ENCODE measurements around the gene TUBGCP2.

The TUBGCP2 gene

GRCh38 chr10:133263674-133264073, 45.0 kb downstream of the TUBGCP2 start:
- Histone ChIP-seq H2BK5ac (ENCODE audit: low read length) (no peak overlapping the region), H3K4me2 (ENCODE audit: low read length) (no peak overlapping the region), H3K23ac (ENCODE audit: low read length) (no peak overlapping the region), H3K4me3 (ENCODE audit: low read length) (no peak overlapping the region), H3K36me3 (ENCODE audit: control insufficient read depth, insufficient read depth, low read length) (no peaks in the 10 kb centered on the region), H3K4me1 (ENCODE audit: control insufficient read depth, low read depth, low read length) (no peaks in the 10 kb centered on the region), H3K27me3 (ENCODE audit: insufficient read depth, low read length, poor library complexity) (no peaks in the 10 kb centered on the region), H2BK15ac (replicated peaks; ENCODE audit: low read depth) (no peak overlapping the region), H3K27ac (ENCODE audit: low read depth, low read length) (no peak overlapping the region), H2AK5ac (ENCODE audit: low read length) (no peak overlapping the region), H4K8ac (ENCODE audit: low read depth, low read length) (no peak overlapping the region), H4K5ac (ENCODE audit: low read length) (no peak overlapping the region), H3K9ac (ENCODE audit: low read length) (no peak overlapping the region), H3K79me2 (ENCODE audit: control insufficient read depth, insufficient read depth, low read length) (no peaks in the 10 kb centered on the region), H3K4ac (ENCODE audit: low read depth, low read length) (no peak overlapping the region), H3K79me1 (ENCODE audit: low read length) (no peaks in the 10 kb centered on the region), H3K56ac (ENCODE audit: low read length) (no peak overlapping the region), H2BK120ac (ENCODE audit: low read depth, low read length) (no peak overlapping the region), H3K18ac (ENCODE audit: low read length) (no peak overlapping the region)
- DNase-seq, result no peak
- no CpG with 5 or more reads among the region's 10 CpGs for WGBS (ENCODE audit: extremely low coverage, insufficient coverage, low lambda C conversion rate)

DNA sequence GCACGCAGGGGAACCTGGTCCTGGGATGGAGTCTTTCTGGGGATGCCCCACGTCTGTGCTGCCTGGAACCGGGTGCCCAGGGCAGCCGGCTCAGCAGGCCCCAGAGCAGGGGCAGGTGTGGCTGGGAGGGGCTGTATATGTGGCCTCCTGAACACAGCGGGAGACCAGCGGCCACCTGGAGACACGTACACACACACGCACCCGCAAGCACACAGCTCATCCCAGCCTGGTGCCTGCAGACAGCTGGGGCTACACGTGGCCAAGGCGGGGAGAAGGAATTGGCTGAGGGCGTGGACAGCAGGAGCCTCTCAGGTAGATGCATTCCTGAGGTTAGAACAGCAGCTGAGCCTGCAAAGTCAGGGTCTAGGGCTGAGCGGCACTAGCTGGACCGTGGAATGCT, 46.0 kb downstream of the TUBGCP2 start:
- H3K23ac ChIP-seq (ENCODE audit: low read length), result no peak overlapping the region
- no peaks in the 10 kb centered on the region for H3K79me2 ChIP-seq (ENCODE audit: control insufficient read depth, insufficient read depth, low read length)
- no peak for DNase-seq
- H4K8ac ChIP-seq (ENCODE audit: low read depth, low read length), result no peak overlapping the region
- no peak overlapping the region for H2AK5ac ChIP-seq (ENCODE audit: low read length)
- H3K27me3 ChIP-seq (ENCODE audit: insufficient read depth, low read length, poor library complexity), result no peaks in the 10 kb centered on the region
- no peak overlapping the region for H3K56ac ChIP-seq (ENCODE audit: low read length)
- H4K5ac ChIP-seq (ENCODE audit: low read length), result no peak overlapping the region
- no peaks in the 10 kb centered on the region for H3K36me3 ChIP-seq (ENCODE audit: control insufficient read depth, insufficient read depth, low read length)
- no peaks in the 10 kb centered on the region for H3K4me1 ChIP-seq (ENCODE audit: control insufficient read depth, low read depth, low read length)
- H3K4me2 ChIP-seq (ENCODE audit: low read length), result no peak overlapping the region
- no peak overlapping the region for H3K4ac ChIP-seq (ENCODE audit: low read depth, low read length)
- no peak overlapping the region for H2BK120ac ChIP-seq (ENCODE audit: low read depth, low read length)
- H3K4me3 ChIP-seq (ENCODE audit: low read length), result no peak overlapping the region
- no peak overlapping the region for H3K27ac ChIP-seq (ENCODE audit: low read depth, low read length)
- no CpG with 5 or more reads among the region's 14 CpGs for WGBS (ENCODE audit: extremely low coverage, insufficient coverage, low lambda C conversion rate)
- no peaks in the 10 kb centered on the region for H3K79me1 ChIP-seq (ENCODE audit: low read length)
- no peak overlapping the region for H2BK5ac ChIP-seq (ENCODE audit: low read length)
- no peak overlapping the region for H3K9ac ChIP-seq (ENCODE audit: low read length)
- no peak overlapping the region for H2BK15ac ChIP-seq (replicated peaks; ENCODE audit: low read depth)
- no peak overlapping the region for H3K18ac ChIP-seq (ENCODE audit: low read length)

DNA sequence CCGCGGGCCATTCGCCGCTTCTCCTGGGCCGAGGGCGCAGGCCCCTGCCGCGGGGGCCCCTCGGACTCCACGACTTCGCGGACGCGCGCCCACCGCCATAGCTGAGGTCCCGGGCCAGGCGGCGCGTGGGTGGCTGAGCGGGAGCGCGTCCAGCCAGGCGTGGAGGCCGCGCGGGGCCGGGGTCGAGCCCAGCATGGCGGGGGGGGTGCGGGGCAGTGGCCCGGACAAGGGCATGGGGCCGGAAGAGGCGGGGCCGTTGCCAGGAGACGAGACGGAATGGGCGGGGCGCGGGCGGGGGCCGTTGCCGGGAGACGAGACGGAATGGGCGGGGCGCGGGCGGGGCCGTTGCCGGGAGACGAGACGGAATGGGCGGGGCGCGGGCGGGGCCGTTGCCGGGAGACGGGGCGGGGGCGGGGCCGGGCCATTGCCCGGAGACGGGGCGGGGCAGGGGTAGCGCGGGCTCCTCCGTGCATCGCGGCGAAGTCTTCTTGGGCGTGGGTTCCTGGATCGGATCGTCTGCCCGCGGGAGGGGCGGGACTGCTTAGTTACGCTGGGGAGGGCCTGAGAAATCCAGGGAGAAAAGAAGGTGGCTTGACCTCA, 46.8 kb downstream of the TUBGCP2 start:
- Histone ChIP-seq H3K4me3 (ENCODE audit: low read length) (peak overlapping the region; percentile 28), H3K27ac (ENCODE audit: low read depth, low read length) (no peak overlapping the region), H3K4me2 (ENCODE audit: low read length) (peak overlapping the region; percentile 40), H3K79me2 (ENCODE audit: control insufficient read depth, insufficient read depth, low read length) (no peaks in the 10 kb centered on the region), H2BK5ac (ENCODE audit: low read length) (no peak overlapping the region), H3K18ac (ENCODE audit: low read length) (peak overlapping the region; percentile 93), H3K9ac (ENCODE audit: low read length) (peak overlapping the region; percentile 71), H4K5ac (ENCODE audit: low read length) (no peak overlapping the region), H3K27me3 (ENCODE audit: insufficient read depth, low read length, poor library complexity) (no peaks in the 10 kb centered on the region), H3K36me3 (ENCODE audit: control insufficient read depth, insufficient read depth, low read length) (no peaks in the 10 kb centered on the region), H2BK15ac (replicated peaks; ENCODE audit: low read depth) (no peak overlapping the region), H3K56ac (ENCODE audit: low read length) (peak overlapping the region; percentile 84), H4K8ac (ENCODE audit: low read depth, low read length) (no peak overlapping the region), H2BK120ac (ENCODE audit: low read depth, low read length) (no peak overlapping the region), H2AK5ac (ENCODE audit: low read length) (no peak overlapping the region), H3K79me1 (ENCODE audit: low read length) (no peaks in the 10 kb centered on the region), H3K23ac (ENCODE audit: low read length) (no peak overlapping the region), H3K4me1 (ENCODE audit: control insufficient read depth, low read depth, low read length) (no peaks in the 10 kb centered on the region), H3K4ac (ENCODE audit: low read depth, low read length) (peak overlapping the region; percentile 66)
- no CpG with 5 or more reads among the region's 79 CpGs for WGBS (ENCODE audit: extremely low coverage, insufficient coverage, low lambda C conversion rate)
- DNase-seq, result peak; percentile 56

GRCh38 chr10:133260895-133261725, 47.6 kb downstream of the TUBGCP2 start:
- Histone ChIP-seq H3K4ac (ENCODE audit: low read depth, low read length) (peak overlapping the region; percentile 66), H4K5ac (ENCODE audit: low read length) (no peak overlapping the region), H3K4me2 (ENCODE audit: low read length) (peak overlapping the region; percentile 74), H3K36me3 (ENCODE audit: control insufficient read depth, insufficient read depth, low read length) (no peaks in the 10 kb centered on the region), H3K56ac (ENCODE audit: low read length) (peak overlapping the region; percentile 84), H3K4me1 (ENCODE audit: control insufficient read depth, low read depth, low read length) (no peaks in the 10 kb centered on the region), H3K18ac (ENCODE audit: low read length) (peak overlapping the region; percentile 93), H3K79me2 (ENCODE audit: control insufficient read depth, insufficient read depth, low read length) (no peaks in the 10 kb centered on the region), H2BK5ac (ENCODE audit: low read length) (no peak overlapping the region), H3K27ac (ENCODE audit: low read depth, low read length) (no peak overlapping the region), H3K9ac (ENCODE audit: low read length) (peak overlapping the region; percentile 71), H2BK15ac (replicated peaks; ENCODE audit: low read depth) (no peak overlapping the region), H3K27me3 (ENCODE audit: insufficient read depth, low read length, poor library complexity) (no peaks in the 10 kb centered on the region), H2BK120ac (ENCODE audit: low read depth, low read length) (no peak overlapping the region), H3K23ac (ENCODE audit: low read length) (no peak overlapping the region), H2AK5ac (ENCODE audit: low read length) (no peak overlapping the region), H3K4me3 (ENCODE audit: low read length) (no peak overlapping the region), H4K8ac (ENCODE audit: low read depth, low read length) (no peak overlapping the region), H3K79me1 (ENCODE audit: low read length) (no peaks in the 10 kb centered on the region)
- no CpG with 5 or more reads among the region's 50 CpGs for WGBS (ENCODE audit: extremely low coverage, insufficient coverage, low lambda C conversion rate)
- no peak for DNase-seq

- WGBS (ENCODE audit: extremely low coverage, insufficient coverage, low lambda C conversion rate), result no CpG with 5 or more reads among the region's 12 CpGs
- H3K18ac ChIP-seq (ENCODE audit: low read length), result no peak overlapping the region
- H4K8ac ChIP-seq (ENCODE audit: low read depth, low read length), result no peak overlapping the region
Measured at GRCh38 chr10:133259602-133259989, 49.1 kb downstream of the TUBGCP2 start.

More at GRCh38 chr10:133259602-133259989, 49.1 kb downstream of the TUBGCP2 start:
- Histone ChIP-seq H4K5ac (ENCODE audit: low read length) (no peak overlapping the region), H3K79me2 (ENCODE audit: control insufficient read depth, insufficient read depth, low read length) (no peaks in the 10 kb centered on the region), H3K36me3 (ENCODE audit: control insufficient read depth, insufficient read depth, low read length) (no peaks in the 10 kb centered on the region), H3K27me3 (ENCODE audit: insufficient read depth, low read length, poor library complexity) (no peaks in the 10 kb centered on the region), H2BK5ac (ENCODE audit: low read length) (no peak overlapping the region), H3K4ac (ENCODE audit: low read depth, low read length) (no peak overlapping the region), H3K4me2 (ENCODE audit: low read length) (no peak overlapping the region), H3K56ac (ENCODE audit: low read length) (no peak overlapping the region), H3K23ac (ENCODE audit: low read length) (no peak overlapping the region), H3K4me1 (ENCODE audit: control insufficient read depth, low read depth, low read length) (no peaks in the 10 kb centered on the region), H3K79me1 (ENCODE audit: low read length) (no peaks in the 10 kb centered on the region), H2BK15ac (replicated peaks; ENCODE audit: low read depth) (no peak overlapping the region), H3K27ac (ENCODE audit: low read depth, low read length) (no peak overlapping the region), H3K9ac (ENCODE audit: low read length) (no peak overlapping the region), H2BK120ac (ENCODE audit: low read depth, low read length) (no peak overlapping the region), H3K4me3 (ENCODE audit: low read length) (no peak overlapping the region), H2AK5ac (ENCODE audit: low read length) (no peak overlapping the region)
- DNase-seq, result no peak

Data from mesendoderm (in vitro differentiated cells).